ENCODE results near the gene POFUT1.

Gene POFUT1

GRCh38 chr20:32285621-32286371 is 78.1 kb downstream of the POFUT1 start:
- DNase-seq, result peak in 1 of 3 donors; percentile 12
- peaks cover 16% of the 10 kb centered on the region for H3K4me1 ChIP-seq (ENCODE audit: control insufficient read depth, insufficient read depth, low read length, poor library complexity, severe bottlenecking)
- peak overlapping the region; percentile 44 for H3K27ac ChIP-seq (ENCODE audit: insufficient read depth, low read length, poor library complexity, severe bottlenecking)
- no peaks in the 10 kb centered on the region for H3K36me3 ChIP-seq (ENCODE audit: control insufficient read depth, insufficient read depth, low read length)
- no peaks in the 10 kb centered on the region for H3K27me3 ChIP-seq (replicated peaks; ENCODE audit: control insufficient read depth, insufficient read depth, low read length, poor library complexity, severe bottlenecking)
- H3K4me3 ChIP-seq (ENCODE audit: insufficient read depth, low read depth, low read length, poor library complexity, severe bottlenecking), result peak overlapping the region; percentile 17
- H3K9me3 ChIP-seq (ENCODE audit: control insufficient read depth, low read length), result no peaks in the 10 kb centered on the region

- no peak for DNase-seq
- Histone ChIP-seq H3K36me3 (ENCODE audit: control insufficient read depth, insufficient read depth, low read length) (no peaks in the 10 kb centered on the region), H3K27me3 (replicated peaks; ENCODE audit: control insufficient read depth, insufficient read depth, low read length, poor library complexity, severe bottlenecking) (no peaks in the 10 kb centered on the region), H3K4me3 (ENCODE audit: insufficient read depth, low read depth, low read length, poor library complexity, severe bottlenecking) (no peak overlapping the region), H3K27ac (ENCODE audit: insufficient read depth, low read length, poor library complexity, severe bottlenecking) (no peak overlapping the region), H3K9me3 (ENCODE audit: control insufficient read depth, low read length) (no peaks in the 10 kb centered on the region), H3K4me1 (ENCODE audit: control insufficient read depth, insufficient read depth, low read length, poor library complexity, severe bottlenecking) (peaks cover 16% of the 10 kb centered on the region)
Measured at GRCh38 chr20:32287231-32287638, 79.6 kb downstream of the POFUT1 start.
